ENCODE results near the gene ANKRD29. TPM values are rescaled to one million over a fixed set of nuclear protein-coding genes. Genes with fewer than 3 reads are reported as not detected.

The ANKRD29 gene
- total and polyA plus RNA-seq, 9 of the 15 experiments (the other 6 are each of a cell fraction or from before 2014, with no cell fraction given) = 0.36 TPM; not detected in 8

GRCh38 chr18:23609390-23610023 is 53.2 kb downstream of the ANKRD29 start:
- ChIA-PET POLR2A (no interaction called here), CTCF (ENCODE audit: low intra/inter-chr PET ratio) (no interaction called here)
- Histone ChIP-seq H3K36me3 (ENCODE audit: control insufficient read depth, insufficient read depth, low read length) (no peaks in the 10 kb centered on the region), H3K4me1 (replicated peaks in 1 of 2; ENCODE audit: control insufficient read depth in 2 of 2, insufficient read depth in 2 of 2, low read length in 2 of 2) (no peaks in the 10 kb centered on the region), H3K4me2 (ENCODE audit: insufficient read depth, low read length) (no peak overlapping the region), H3K27ac (ENCODE audit: extremely low read depth, low read depth, low read length) (no peak overlapping the region), H3K9me1 (ENCODE audit: control insufficient read depth, insufficient read depth, low read length) (no peaks in the 10 kb centered on the region), H2AFZ (ENCODE audit: low read depth, low read length) (no peak overlapping the region), H3K9me3 (replicated peaks; ENCODE audit: control insufficient read depth, insufficient read depth, low read depth, low read length) (no peaks in the 10 kb centered on the region), H3K9ac (ENCODE audit: insufficient read depth in 1 of 2, low read depth in 2 of 2, low read length in 2 of 2) (no peak overlapping the region), H3K79me2 (ENCODE audit: control insufficient read depth, insufficient read depth, low read length) (no peaks in the 10 kb centered on the region), H3K4me3 (no peak overlapping the region), H4K20me1 (replicated peaks; ENCODE audit: control insufficient read depth, insufficient read depth, low read length) (peaks cover 2% of the 10 kb centered on the region; the same call in 1 of the 2 replicates), H3K27me3 (ENCODE audit: control insufficient read depth in 2 of 2, insufficient read depth in 2 of 2, low read length in 2 of 2) (peaks cover 25 to 37% of the 10 kb centered on the region in 2 experiments)
- TF ChIP-seq, protein P1, sequence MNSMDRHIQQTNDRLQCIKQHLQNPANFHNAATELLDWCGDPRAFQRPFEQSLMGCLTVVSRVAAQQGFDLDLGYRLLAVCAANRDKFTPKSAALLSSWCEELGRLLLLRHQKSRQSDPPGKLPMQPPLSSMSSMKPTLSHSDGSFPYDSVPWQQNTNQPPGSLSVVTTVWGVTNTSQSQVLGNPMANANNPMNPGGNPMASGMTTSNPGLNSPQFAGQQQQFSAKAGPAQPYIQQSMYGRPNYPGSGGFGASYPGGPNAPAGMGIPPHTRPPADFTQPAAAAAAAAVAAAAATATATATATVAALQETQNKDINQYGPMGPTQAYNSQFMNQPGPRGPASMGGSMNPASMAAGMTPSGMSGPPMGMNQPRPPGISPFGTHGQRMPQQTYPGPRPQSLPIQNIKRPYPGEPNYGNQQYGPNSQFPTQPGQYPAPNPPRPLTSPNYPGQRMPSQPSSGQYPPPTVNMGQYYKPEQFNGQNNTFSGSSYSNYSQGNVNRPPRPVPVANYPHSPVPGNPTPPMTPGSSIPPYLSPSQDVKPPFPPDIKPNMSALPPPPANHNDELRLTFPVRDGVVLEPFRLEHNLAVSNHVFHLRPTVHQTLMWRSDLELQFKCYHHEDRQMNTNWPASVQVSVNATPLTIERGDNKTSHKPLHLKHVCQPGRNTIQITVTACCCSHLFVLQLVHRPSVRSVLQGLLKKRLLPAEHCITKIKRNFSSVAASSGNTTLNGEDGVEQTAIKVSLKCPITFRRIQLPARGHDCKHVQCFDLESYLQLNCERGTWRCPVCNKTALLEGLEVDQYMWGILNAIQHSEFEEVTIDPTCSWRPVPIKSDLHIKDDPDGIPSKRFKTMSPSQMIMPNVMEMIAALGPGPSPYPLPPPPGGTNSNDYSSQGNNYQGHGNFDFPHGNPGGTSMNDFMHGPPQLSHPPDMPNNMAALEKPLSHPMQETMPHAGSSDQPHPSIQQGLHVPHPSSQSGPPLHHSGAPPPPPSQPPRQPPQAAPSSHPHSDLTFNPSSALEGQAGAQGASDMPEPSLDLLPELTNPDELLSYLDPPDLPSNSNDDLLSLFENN (IDR thresholded peaks at IDR 0.05; ENCODE audit: low read depth in 2 of 2, low read length in 2 of 2) = no peak
- TF ChIP-seq FOSL1 (tag; conservative IDR thresholded peaks at IDR 0.05) = peak; percentile 35; the same call in 1 of the 2 replicates
- peak; percentile 69; the same call in 1 of the 2 replicates for TF ChIP-seq REST (IDR thresholded peaks at IDR 0.05; ENCODE audit: borderline replicate concordance)
- peak; percentile 78 for TF ChIP-seq REST (CRISPR knock-in tag; IDR thresholded peaks at IDR 0.05; ENCODE audit: low read depth)
- no peak for TF ChIP-seq ZBTB1 (CRISPR knock-in tag; IDR thresholded peaks at IDR 0.05; ENCODE audit: borderline replicate concordance, low read depth)
- peak; percentile 30; the same call in 1 of the 2 replicates for TF ChIP-seq SOX6 (IDR thresholded peaks at IDR 0.05)
- TF ChIP-seq RCOR1 (IDR thresholded peaks at IDR 0.05; ENCODE audit: borderline replicate concordance in 1 of 2, low read depth in 2 of 2, low read length in 2 of 2) = peak in 1 of 2 experiments; percentile 66; a peak in 1 of 4 replicates
- TF ChIP-seq, protein P2, sequence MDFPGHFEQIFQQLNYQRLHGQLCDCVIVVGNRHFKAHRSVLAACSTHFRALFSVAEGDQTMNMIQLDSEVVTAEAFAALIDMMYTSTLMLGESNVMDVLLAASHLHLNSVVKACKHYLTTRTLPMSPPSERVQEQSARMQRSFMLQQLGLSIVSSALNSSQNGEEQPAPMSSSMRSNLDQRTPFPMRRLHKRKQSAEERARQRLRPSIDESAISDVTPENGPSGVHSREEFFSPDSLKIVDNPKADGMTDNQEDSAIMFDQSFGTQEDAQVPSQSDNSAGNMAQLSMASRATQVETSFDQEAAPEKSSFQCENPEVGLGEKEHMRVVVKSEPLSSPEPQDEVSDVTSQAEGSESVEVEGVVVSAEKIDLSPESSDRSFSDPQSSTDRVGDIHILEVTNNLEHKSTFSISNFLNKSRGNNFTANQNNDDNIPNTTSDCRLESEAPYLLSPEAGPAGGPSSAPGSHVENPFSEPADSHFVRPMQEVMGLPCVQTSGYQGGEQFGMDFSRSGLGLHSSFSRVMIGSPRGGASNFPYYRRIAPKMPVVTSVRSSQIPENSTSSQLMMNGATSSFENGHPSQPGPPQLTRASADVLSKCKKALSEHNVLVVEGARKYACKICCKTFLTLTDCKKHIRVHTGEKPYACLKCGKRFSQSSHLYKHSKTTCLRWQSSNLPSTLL (IDR thresholded peaks at IDR 0.05) = no peak
- DNase-seq (ENCODE audit: extremely low read depth in 1 of 4, low spot score in 3 of 4) (no peak), FAIRE-seq (no peak), ATAC-seq (no peak)
- intact Hi-C loops (cut with micrococcal nuclease) = no loop called here
- 3% methylated on average over 5 of the region's 5 CpGs for WGBS (ENCODE audit: insufficient coverage, low coverage, missing lambda C conversion rate)
- in situ Hi-C loops (cut with MboI) = no loop called here
- BruUV-seq (replicated peaks) = no TSS peak
